IMR-90 (cell line): ENCODE data around the gene TTI1. TPM values are rescaled to one million over a fixed set of nuclear protein-coding genes. Genes with fewer than 3 reads are reported as not detected.

Experiments used
- ATAC-seq: fragments of 200-7000 bp; cut with Tn5 transposase; 2 replicates; pipeline ENCODE4 v1.9.1; 2020; ENCODE audit warnings: low read depth, mild to moderate bottlenecking, moderate library complexity
- BruUV-seq: library from RNA; stranded (reverse); fragments of 400-500 nt; replicated peaks from 2 replicates; lab custom pipeline; 2021; lab: Mats Ljungman, UMichigan
- CTCF ChIA-PET: fragments of 300-600 bp; formaldehyde crosslinking; extraction: SDS; loops from one replicate; lab custom pipeline; 2021; ENCODE audit warnings: antibody characterized with exemption; lab: Yijun Ruan, JAX
- POLR2A ChIA-PET: fragments of 300-600 bp; sonication (Branson Sonifier 250); formaldehyde crosslinking; loops from one replicate; lab custom pipeline; 2022; ENCODE audit warnings: antibody characterized with exemption; ENCODE audit not compliant: unreplicated experiment; lab: Charles Lee
- DNase-seq: peaks from one replicate; pipeline ENCODE4 v3.0.0; 2013
- H2AFZ ChIP-seq: replicated peaks from 2 replicates; pipeline ENCODE3; 2013; ENCODE audit warnings: low read length, mild to moderate bottlenecking; ENCODE audit not compliant: poor library complexity
- H2AK5ac ChIP-seq: 2 replicates; pipeline ENCODE4 v1.6.1; 2013; ENCODE audit warnings: low read depth, low read length, inconsistent platforms
- H2AK9ac ChIP-seq: replicated peaks from 2 replicates; pipeline ENCODE3; 2013; ENCODE audit warnings: mild to moderate bottlenecking, low read depth, low read length, moderate library complexity; ENCODE audit not compliant: poor library complexity
- H2BK120ac ChIP-seq: 2 replicates; pipeline ENCODE4 v1.6.1; 2013; ENCODE audit warnings: low read depth, low read length, inconsistent platforms
- H2BK15ac ChIP-seq: 3 replicates; pipeline ENCODE4 v1.6.1; 2013; ENCODE audit warnings: low read depth, low read length, inconsistent platforms
- H2BK20ac ChIP-seq: 2 replicates; pipeline ENCODE4 v1.6.1; 2013; ENCODE audit warnings: low read depth, mild to moderate bottlenecking, inconsistent platforms, low read length, moderate library complexity
- H2BK5ac ChIP-seq: 2 replicates; pipeline ENCODE4 v1.6.1; 2013; ENCODE audit warnings: mild to moderate bottlenecking, low read depth, low read length, inconsistent platforms; ENCODE audit not compliant: poor library complexity, severe bottlenecking
- H3K14ac ChIP-seq: replicated peaks from 2 replicates; pipeline ENCODE4 v1.6.1; 2013; ENCODE audit warnings: low read depth, low read length, inconsistent platforms
- H3K18ac ChIP-seq: 2 replicates; pipeline ENCODE4 v1.6.1; 2013; ENCODE audit warnings: low read depth, low read length, control low read depth
- H3K23ac ChIP-seq: 2 replicates; pipeline ENCODE4 v1.6.1; 2013; ENCODE audit warnings: low read depth, low read length, inconsistent platforms
- H3K27ac ChIP-seq: 2 replicates; pipeline ENCODE4 v1.5.1; 2013; ENCODE audit warnings: mild to moderate bottlenecking, control low read depth, low read length; ENCODE audit not compliant: insufficient read depth
- H3K27me3 ChIP-seq: 2 replicates; pipeline ENCODE4 v1.6.1; 2013; ENCODE audit warnings: low read length; ENCODE audit not compliant: control insufficient read depth, insufficient read depth
- H3K36me3 ChIP-seq: 2 replicates; pipeline ENCODE4 v1.6.1; 2013; ENCODE audit warnings: low read length, mixed read lengths; ENCODE audit not compliant: control insufficient read depth, insufficient read depth
- H3K4ac ChIP-seq: 2 replicates; pipeline ENCODE4 v1.6.1; 2013; ENCODE audit warnings: low read depth, low read length, inconsistent platforms
- H3K4me1 ChIP-seq: 2 replicates; pipeline ENCODE4 v1.6.1; 2013; ENCODE audit warnings: low read length, mixed read lengths; ENCODE audit not compliant: control insufficient read depth, insufficient read depth
- H3K4me2 ChIP-seq: 2 replicates; pipeline ENCODE4 v1.6.1; 2013; ENCODE audit warnings: low read depth, mild to moderate bottlenecking, control low read depth, low read length, moderate library complexity
- H3K4me3 ChIP-seq: 2 replicates; pipeline ENCODE4 v1.5.1; 2013; ENCODE audit warnings: low read depth, mild to moderate bottlenecking, control low read depth, low read length, moderate library complexity; ENCODE audit not compliant: insufficient read depth
- H3K56ac ChIP-seq: 2 replicates; pipeline ENCODE4 v1.6.1; 2013; ENCODE audit warnings: low read length, inconsistent platforms; ENCODE audit not compliant: insufficient read depth; ENCODE audit errors: extremely low read depth
- H3K79me1 ChIP-seq, 2 experiments: 2 replicates each; pipeline ENCODE4 v1.6.1; 2013; ENCODE audit warnings: low read length in 2 of 2, inconsistent platforms in 1 of 2, low read depth in 1 of 2
- H3K9ac ChIP-seq: 2 replicates; pipeline ENCODE4 v1.6.1; 2013; ENCODE audit warnings: low read depth, low read length, control low read depth
- H3K9me1 ChIP-seq: 2 replicates; pipeline ENCODE4 v1.6.1; 2013; ENCODE audit warnings: low read length, inconsistent platforms; ENCODE audit not compliant: insufficient read depth
- H3K9me3 ChIP-seq: 2 replicates; pipeline ENCODE4 v1.6.1; 2013; ENCODE audit warnings: low read length; ENCODE audit not compliant: control insufficient read depth, insufficient read depth
- H4K20me1 ChIP-seq: 2 replicates; pipeline ENCODE4 v1.6.1; 2013; ENCODE audit warnings: low read length, inconsistent platforms; ENCODE audit not compliant: insufficient read depth
- H4K5ac ChIP-seq: 2 replicates; pipeline ENCODE4 v1.6.1; 2013; ENCODE audit warnings: mild to moderate bottlenecking, low read depth, low read length, control low read depth
- H4K8ac ChIP-seq, 2 experiments: 2 replicates each; pipeline ENCODE4 v1.6.1; 2013; ENCODE audit warnings: low read depth in 2 of 2, low read length in 2 of 2, control low read depth in 1 of 2, inconsistent platforms in 1 of 2
- H4K91ac ChIP-seq: 2 replicates; pipeline ENCODE4 v1.6.1; 2013; ENCODE audit warnings: low read depth, low read length, inconsistent platforms; ENCODE audit not compliant: insufficient read depth
- ELK1 ChIP-seq: fragments of 150-350 bp; IDR thresholded peaks from 2 replicates; pipeline ENCODE4 v1.6.1; 2016; ENCODE audit warnings: low read depth, mild to moderate bottlenecking, low read length, moderate library complexity, borderline replicate concordance
- MAZ ChIP-seq: IDR thresholded peaks from 2 replicates; pipeline ENCODE4 v1.6.1; 2012; ENCODE audit warnings: low read depth, mild to moderate bottlenecking, low read length, improper control_type of control experiment, moderate library complexity, borderline replicate concordance
- NFE2L2 ChIP-seq: fragments of 150-350 bp; IDR thresholded peaks from 2 replicates; pipeline ENCODE4 v1.6.1; 2016; ENCODE audit warnings: low read depth, mild to moderate bottlenecking, low read length
- RFX5 ChIP-seq: IDR thresholded peaks from 2 replicates; pipeline ENCODE4 v1.8.0; 2012; ENCODE audit warnings: low read depth, mild to moderate bottlenecking, low read length, moderate library complexity
- WGBS, 2 experiments: methylation state at CpG; one replicate each; pipeline versions ENCODE4 v1.1.5 to v1.1.7; 2013; ENCODE audit warnings: missing lambda C conversion rate in 2 of 2; ENCODE audit not compliant: insufficient read length in 1 of 2; ENCODE audit errors: extremely low coverage in 2 of 2; 5-methylcytosine and 5-hydroxymethylcytosine counted together
- dilution Hi-C: fragments of 300-500 bp; cut with HindIII; formaldehyde crosslinking; loops from one replicate; pipeline ENCODE4 v1.14.3; 2018; ENCODE audit warnings: low sequenced_read_pairs; ENCODE audit not compliant: unreplicated experiment
- in situ Hi-C: fragments of 300-500 bp; cut with MboI; formaldehyde crosslinking; loops from 3 replicates; pipeline ENCODE4 v1.14.3; 2019; ENCODE audit warnings: low sequenced_read_pairs, inconsistent platforms, mixed read lengths
- intact Hi-C: fragments of 100-400 bp; cut with micrococcal nuclease; formaldehyde crosslinking; loops from 2 replicates; pipeline ENCODE4 v1.10.0; 2022
- polyA plus RNA-seq, 3 experiments: library from polyadenylated mRNA; depleted of rRNA; stranded (reverse); fragments of >200 nt; gene quantifications; 2 replicates each; pipeline ENCODE4 v1.2.3, GENCODE V29; 2012; ENCODE audit warnings: low replicate concordance in 1 of 3
- total RNA-seq: library from RNA; depleted of rRNA; stranded (reverse); fragments of >200 nt; gene quantifications from 2 replicates; pipeline ENCODE4 v1.2.3, GENCODE V29; 2012

The TTI1 gene
- total and polyA plus RNA-seq, 2 of the 4 experiments (the other 2 are of a cell fraction), result 12.5 to 17.6 TPM

- Histone ChIP-seq H2BK15ac (no peak overlapping the region), H4K20me1 (no peaks in the 10 kb centered on the region), H3K4me2 (no peak overlapping the region), H3K18ac (no peak overlapping the region), H3K4me1 (no peaks in the 10 kb centered on the region), H4K8ac (no peak overlapping the region), H3K27me3 (peaks cover 20% of the 10 kb centered on the region; the same call in 1 of the 2 replicates), H3K4me3 (no peak overlapping the region), H3K9ac (no peak overlapping the region), H2BK20ac (no peak overlapping the region), H3K9me1 (no peaks in the 10 kb centered on the region), H2BK120ac (no peak overlapping the region), H3K36me3 (no peaks in the 10 kb centered on the region), H3K23ac (no peak overlapping the region), H3K9me3 (no peaks in the 10 kb centered on the region), H4K91ac (no peak overlapping the region), H2AFZ (no peak overlapping the region), H3K4ac (no peak overlapping the region), H2AK5ac (no peak overlapping the region), H2BK5ac (no peak overlapping the region), H3K27ac (no peak overlapping the region), H2AK9ac (no peak overlapping the region), H3K79me1 (no peaks in the 10 kb centered on the region), H4K5ac (no peak overlapping the region), H3K14ac (no peak overlapping the region), H3K56ac (no peak overlapping the region)
- dilution Hi-C loops, result no loop called here
- intact Hi-C loops, result no loop called here
- WGBS, 2 experiments, result no CpG with 5 or more reads among the region's 9 CpGs
- ChIA-PET POLR2A (no interaction called here), CTCF (no interaction called here)
- in situ Hi-C loops, result no loop called here
- ATAC-seq, result no peak
- BruUV-seq, result no TSS peak
- DNase-seq, result no peak
- TF ChIP-seq MAZ (no peak), RFX5 (no peak), ELK1 (no peak), NFE2L2 (no peak)
Measured at GRCh38 chr20:37938954-37939353, 94.3 kb downstream of the TTI1 start.
